K562 (cell line): Measurements from ENCODE around the gene CEMP1. TPM values are rescaled to one million over a fixed set of nuclear protein-coding genes. Genes with fewer than 3 reads are reported as not detected.

Source experiments
- DNMT1 ChIP-seq: fragments of 450-650 bp; IDR thresholded peaks from 2 replicates; pipeline ENCODE4 v1.6.1; 2016; ENCODE audit warnings: antibody characterized with exemption, mild to moderate bottlenecking
- GABPA ChIP-seq: fragments of 200-800 bp; sonication (Bioruptor generic); conservative IDR thresholded peaks from 2 replicates; pipeline ENCODE4 v1.6.1; 2016; ENCODE audit warnings: low read depth, missing genetic modification characterization, missing compliant biosample characterization
- HDGF ChIP-seq: fragments of 450-650 bp; IDR thresholded peaks from 2 replicates; pipeline ENCODE4 v1.6.1; 2016
- HNRNPK ChIP-seq: fragments of 200-400 bp; formaldehyde crosslinking; IDR thresholded peaks from one replicate; pipeline ENCODE4 v1.6.1; 2018; ENCODE audit warnings: mild to moderate bottlenecking, low read depth, low read length; ENCODE audit not compliant: poor library complexity, severe bottlenecking
- KLF6 ChIP-seq: fragments of 250-450 bp; sonication (Bioruptor Pico); IDR thresholded peaks from 2 replicates; pipeline ENCODE4 v1.4.0; 2020; ENCODE audit warnings: mild to moderate bottlenecking, moderate library complexity, borderline replicate concordance
- MTA1 ChIP-seq: fragments of 450-650 bp; IDR thresholded peaks from 2 replicates; pipeline ENCODE4 v1.6.1; 2017; ENCODE audit warnings: borderline replicate concordance
- POLR2G ChIP-seq: fragments of 200-400 bp; formaldehyde crosslinking; IDR thresholded peaks from 2 replicates; pipeline ENCODE4 v1.6.1; 2017; ENCODE audit warnings: low read depth, mild to moderate bottlenecking, antibody characterized with exemption, low read length, moderate library complexity
- ZKSCAN8 ChIP-seq: fragments of 200-800 bp; sonication (Bioruptor generic); IDR thresholded peaks from 2 replicates; pipeline ENCODE4 v1.6.1; 2016; ENCODE audit warnings: missing genetic modification characterization, missing compliant biosample characterization
- ZNF174 ChIP-seq: fragments of 250-450 bp; sonication (Bioruptor Pico); IDR thresholded peaks from 2 replicates; pipeline ENCODE4 v1.4.0; 2020; ENCODE audit warnings: mild to moderate bottlenecking
- polyA plus RNA-seq, 8 experiments: library from polyadenylated mRNA; depleted of rRNA in 4 of 8; stranded (reverse) in 5 of 8; unstranded in 3 of 8; fragments of >200 nt; fragmentation: Nextera tagmentation in 2 of 8; fragmentation: Illumina TruSeq in 1 of 8; extraction: Ambion mirVana in 2 of 8; extraction: Trizol in 1 of 8; gene quantifications; 2 replicates each; pipeline versions ENCODE4 v1.2.1 to v1.2.3, GENCODE V29; 2011 to 2014; ENCODE audit warnings: inconsistent platforms in 1 of 8, missing spikeins in 1 of 8
- total RNA-seq, 7 experiments: library from RNA; depleted of rRNA in 6 of 7; stranded (reverse); fragments of >200 nt in 6 of 7; fragmentation: Illumina TruSeq in 2 of 7; extraction: Trizol in 2 of 7; gene quantifications; 2 replicates each; pipeline versions ENCODE4 v1.2.1 to v1.2.3, GENCODE V29; 2011 to 2021; ENCODE audit warnings: low replicate concordance in 1 of 7
- TF ChIP-seq, protein P1 (sequence below), 2 experiments: fragments of 450-650 bp in 1 of 2; sonication (generic) in 1 of 2; formaldehyde crosslinking in 1 of 2; IDR thresholded peaks; 2 replicates each; pipeline versions ENCODE4 v1.7.1 to v1.9.0; 2016 to 2022; ENCODE audit warnings: inconsistent platforms in 1 of 2, mild to moderate bottlenecking in 1 of 2, missing genetic modification reagents in 1 of 2
- TF ChIP-seq, protein P2 (sequence below): fragments of 450-650 bp; IDR thresholded peaks from 2 replicates; pipeline ENCODE4 v1.6.1; 2017; ENCODE audit warnings: mild to moderate bottlenecking, moderate library complexity
- TF ChIP-seq, protein P3 (sequence below): fragments of 450-650 bp; formaldehyde crosslinking; IDR thresholded peaks from 2 replicates; pipeline ENCODE4 v1.4.0; 2022; ENCODE audit warnings: mild to moderate bottlenecking, moderate library complexity
- TF ChIP-seq, protein P4 (sequence below): fragments of 250-450 bp; sonication (Bioruptor Pico); IDR thresholded peaks from 2 replicates; pipeline ENCODE4 v1.4.0; 2020

The CEMP1 gene
- total and polyA plus RNA-seq, 9 of the 15 experiments (the other 6 are each of a cell fraction or from before 2014, with no cell fraction given): 0.05 to 0.45 TPM; not detected in 7

DNA sequence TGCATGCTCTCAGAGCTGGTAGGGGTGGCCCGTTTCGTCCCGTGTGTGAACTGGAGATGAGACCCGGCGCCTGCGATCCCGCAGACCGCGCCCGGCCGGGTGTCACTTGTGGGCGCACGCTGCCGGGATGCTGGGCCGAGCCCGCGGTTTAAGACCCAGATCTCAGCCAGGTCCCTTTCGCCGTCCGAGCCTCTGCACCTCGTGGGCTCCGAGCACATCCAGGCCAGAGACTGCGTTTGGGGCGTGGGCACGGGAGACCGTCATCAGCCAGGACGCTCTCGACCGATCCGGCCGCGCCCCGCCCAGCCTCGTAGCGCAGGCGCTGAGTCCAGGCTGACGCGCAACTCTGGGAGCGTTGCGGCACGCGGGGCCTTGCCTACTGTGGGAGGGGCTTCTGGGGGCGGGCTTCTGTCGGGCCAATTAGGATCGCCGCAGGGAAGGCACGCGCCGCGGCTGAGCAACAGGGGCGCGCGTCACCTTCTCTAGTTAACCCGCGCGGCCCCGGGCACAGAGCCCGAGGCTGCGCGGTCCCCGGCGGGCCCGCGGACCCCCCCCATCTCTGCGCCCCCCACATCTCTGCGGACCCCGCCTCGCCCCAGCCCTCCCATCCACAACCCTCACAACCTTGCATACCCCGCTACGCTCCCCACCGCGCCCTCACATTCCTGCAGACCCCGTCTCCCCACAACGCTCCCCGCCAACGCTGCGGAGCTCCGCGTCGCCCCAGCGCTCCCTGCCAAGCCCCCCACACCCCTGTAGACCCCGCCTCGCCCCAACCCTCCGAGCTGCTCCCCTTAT is 687 bp upstream of the CEMP1 start (continued):
- TF ChIP-seq, protein P1, sequence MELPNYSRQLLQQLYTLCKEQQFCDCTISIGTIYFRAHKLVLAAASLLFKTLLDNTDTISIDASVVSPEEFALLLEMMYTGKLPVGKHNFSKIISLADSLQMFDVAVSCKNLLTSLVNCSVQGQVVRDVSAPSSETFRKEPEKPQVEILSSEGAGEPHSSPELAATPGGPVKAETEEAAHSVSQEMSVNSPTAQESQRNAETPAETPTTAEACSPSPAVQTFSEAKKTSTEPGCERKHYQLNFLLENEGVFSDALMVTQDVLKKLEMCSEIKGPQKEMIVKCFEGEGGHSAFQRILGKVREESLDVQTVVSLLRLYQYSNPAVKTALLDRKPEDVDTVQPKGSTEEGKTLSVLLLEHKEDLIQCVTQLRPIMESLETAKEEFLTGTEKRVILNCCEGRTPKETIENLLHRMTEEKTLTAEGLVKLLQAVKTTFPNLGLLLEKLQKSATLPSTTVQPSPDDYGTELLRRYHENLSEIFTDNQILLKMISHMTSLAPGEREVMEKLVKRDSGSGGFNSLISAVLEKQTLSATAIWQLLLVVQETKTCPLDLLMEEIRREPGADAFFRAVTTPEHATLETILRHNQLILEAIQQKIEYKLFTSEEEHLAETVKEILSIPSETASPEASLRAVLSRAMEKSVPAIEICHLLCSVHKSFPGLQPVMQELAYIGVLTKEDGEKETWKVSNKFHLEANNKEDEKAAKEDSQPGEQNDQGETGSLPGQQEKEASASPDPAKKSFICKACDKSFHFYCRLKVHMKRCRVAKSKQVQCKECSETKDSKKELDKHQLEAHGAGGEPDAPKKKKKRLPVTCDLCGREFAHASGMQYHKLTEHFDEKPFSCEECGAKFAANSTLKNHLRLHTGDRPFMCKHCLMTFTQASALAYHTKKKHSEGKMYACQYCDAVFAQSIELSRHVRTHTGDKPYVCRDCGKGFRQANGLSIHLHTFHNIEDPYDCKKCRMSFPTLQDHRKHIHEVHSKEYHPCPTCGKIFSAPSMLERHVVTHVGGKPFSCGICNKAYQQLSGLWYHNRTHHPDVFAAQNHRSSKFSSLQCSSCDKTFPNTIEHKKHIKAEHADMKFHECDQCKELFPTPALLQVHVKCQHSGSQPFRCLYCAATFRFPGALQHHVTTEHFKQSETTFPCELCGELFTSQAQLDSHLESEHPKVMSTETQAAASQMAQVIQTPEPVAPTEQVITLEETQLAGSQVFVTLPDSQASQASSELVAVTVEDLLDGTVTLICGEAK (IDR thresholded peaks at IDR 0.05): no peak
- TF ChIP-seq, protein P1 (CRISPR knock-in tag; IDR thresholded peaks at IDR 0.05): no peak
- TF ChIP-seq HDGF (no peak), MTA1 (no peak), ZNF174 (CRISPR knock-in tag) (no peak), POLR2G (peak; percentile 81), GABPA (tag) (no peak), KLF6 (CRISPR knock-in tag) (no peak), ZKSCAN8 (CRISPR knock-in tag) (no peak), HNRNPK (peak; percentile 62), DNMT1 (no peak)
- TF ChIP-seq, protein P2, sequence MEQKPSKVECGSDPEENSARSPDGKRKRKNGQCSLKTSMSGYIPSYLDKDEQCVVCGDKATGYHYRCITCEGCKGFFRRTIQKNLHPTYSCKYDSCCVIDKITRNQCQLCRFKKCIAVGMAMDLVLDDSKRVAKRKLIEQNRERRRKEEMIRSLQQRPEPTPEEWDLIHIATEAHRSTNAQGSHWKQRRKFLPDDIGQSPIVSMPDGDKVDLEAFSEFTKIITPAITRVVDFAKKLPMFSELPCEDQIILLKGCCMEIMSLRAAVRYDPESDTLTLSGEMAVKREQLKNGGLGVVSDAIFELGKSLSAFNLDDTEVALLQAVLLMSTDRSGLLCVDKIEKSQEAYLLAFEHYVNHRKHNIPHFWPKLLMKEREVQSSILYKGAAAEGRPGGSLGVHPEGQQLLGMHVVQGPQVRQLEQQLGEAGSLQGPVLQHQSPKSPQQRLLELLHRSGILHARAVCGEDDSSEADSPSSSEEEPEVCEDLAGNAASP: no peak
- TF ChIP-seq, protein P3, sequence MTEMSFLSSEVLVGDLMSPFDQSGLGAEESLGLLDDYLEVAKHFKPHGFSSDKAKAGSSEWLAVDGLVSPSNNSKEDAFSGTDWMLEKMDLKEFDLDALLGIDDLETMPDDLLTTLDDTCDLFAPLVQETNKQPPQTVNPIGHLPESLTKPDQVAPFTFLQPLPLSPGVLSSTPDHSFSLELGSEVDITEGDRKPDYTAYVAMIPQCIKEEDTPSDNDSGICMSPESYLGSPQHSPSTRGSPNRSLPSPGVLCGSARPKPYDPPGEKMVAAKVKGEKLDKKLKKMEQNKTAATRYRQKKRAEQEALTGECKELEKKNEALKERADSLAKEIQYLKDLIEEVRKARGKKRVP (CRISPR knock-in tag): no peak
- TF ChIP-seq, protein P4, sequence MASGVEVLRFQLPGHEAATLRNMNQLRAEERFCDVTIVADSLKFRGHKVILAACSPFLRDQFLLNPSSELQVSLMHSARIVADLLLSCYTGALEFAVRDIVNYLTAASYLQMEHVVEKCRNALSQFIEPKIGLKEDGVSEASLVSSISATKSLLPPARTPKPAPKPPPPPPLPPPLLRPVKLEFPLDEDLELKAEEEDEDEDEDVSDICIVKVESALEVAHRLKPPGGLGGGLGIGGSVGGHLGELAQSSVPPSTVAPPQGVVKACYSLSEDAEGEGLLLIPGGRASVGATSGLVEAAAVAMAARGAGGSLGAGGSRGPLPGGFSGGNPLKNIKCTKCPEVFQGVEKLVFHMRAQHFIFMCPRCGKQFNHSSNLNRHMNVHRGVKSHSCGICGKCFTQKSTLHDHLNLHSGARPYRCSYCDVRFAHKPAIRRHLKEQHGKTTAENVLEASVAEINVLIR (CRISPR knock-in tag): 0 out of 2 replicates have a peak, but pooled peaks have one; percentile 24
